Measurements from ENCODE around the gene CEBPA.
A peak's percentile ranks its signal among the peaks of the same experiment; 100 is the strongest.

CEBPA gene

DNA sequence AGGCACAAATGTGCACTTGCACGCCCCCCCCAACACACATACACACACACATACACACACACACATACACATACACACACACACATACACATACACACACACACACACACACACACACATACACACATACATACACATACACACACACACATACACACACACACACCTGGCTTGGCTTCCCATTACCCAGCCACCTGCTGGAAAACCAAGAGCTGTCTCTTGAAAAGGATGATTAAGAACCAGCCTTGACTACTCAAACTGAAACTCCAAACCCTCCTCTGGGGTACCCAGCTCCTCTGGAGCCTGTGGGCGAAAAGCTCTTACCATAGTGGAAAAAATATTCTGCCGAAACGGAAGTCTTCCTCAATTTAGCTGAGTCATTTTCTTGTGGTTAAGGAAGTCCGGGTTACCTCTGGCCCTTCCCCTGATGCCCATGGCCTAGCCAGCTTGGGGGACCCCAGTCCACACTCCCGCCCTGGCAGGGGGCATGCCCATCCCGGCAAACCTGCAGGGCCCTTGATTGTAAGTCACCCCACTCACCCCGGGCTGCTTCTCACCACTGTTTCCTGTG is 21.9 kb downstream of the CEBPA start:
- H3K4me1 ChIP-seq (ENCODE audit: control insufficient read depth in 2 of 2, insufficient read depth in 2 of 2, low read length in 2 of 2), result peaks cover 15 to 22% of the 10 kb centered on the region in 2 donors
- no peak overlapping the region for H3K27ac ChIP-seq (ENCODE audit: low read depth in 2 of 2, low read length in 2 of 2)
- no peak overlapping the region for H3K9ac ChIP-seq (ENCODE audit: low read depth in 1 of 2, low read length in 2 of 2)
- no peaks in the 10 kb centered on the region for H3K9me3 ChIP-seq (ENCODE audit: control insufficient read depth in 2 of 2, low read length in 2 of 2)
- H3K27me3 ChIP-seq (ENCODE audit: control insufficient read depth in 2 of 2, insufficient read depth in 2 of 2, low read length in 2 of 2), result no peaks in the 10 kb centered on the region
- H3K36me3 ChIP-seq (ENCODE audit: control insufficient read depth in 2 of 2, insufficient read depth in 2 of 2, low read length in 2 of 2), result no peaks in the 10 kb centered on the region
- no peak overlapping the region for H3K4me3 ChIP-seq (ENCODE audit: low read length in 2 of 2)

DNA sequence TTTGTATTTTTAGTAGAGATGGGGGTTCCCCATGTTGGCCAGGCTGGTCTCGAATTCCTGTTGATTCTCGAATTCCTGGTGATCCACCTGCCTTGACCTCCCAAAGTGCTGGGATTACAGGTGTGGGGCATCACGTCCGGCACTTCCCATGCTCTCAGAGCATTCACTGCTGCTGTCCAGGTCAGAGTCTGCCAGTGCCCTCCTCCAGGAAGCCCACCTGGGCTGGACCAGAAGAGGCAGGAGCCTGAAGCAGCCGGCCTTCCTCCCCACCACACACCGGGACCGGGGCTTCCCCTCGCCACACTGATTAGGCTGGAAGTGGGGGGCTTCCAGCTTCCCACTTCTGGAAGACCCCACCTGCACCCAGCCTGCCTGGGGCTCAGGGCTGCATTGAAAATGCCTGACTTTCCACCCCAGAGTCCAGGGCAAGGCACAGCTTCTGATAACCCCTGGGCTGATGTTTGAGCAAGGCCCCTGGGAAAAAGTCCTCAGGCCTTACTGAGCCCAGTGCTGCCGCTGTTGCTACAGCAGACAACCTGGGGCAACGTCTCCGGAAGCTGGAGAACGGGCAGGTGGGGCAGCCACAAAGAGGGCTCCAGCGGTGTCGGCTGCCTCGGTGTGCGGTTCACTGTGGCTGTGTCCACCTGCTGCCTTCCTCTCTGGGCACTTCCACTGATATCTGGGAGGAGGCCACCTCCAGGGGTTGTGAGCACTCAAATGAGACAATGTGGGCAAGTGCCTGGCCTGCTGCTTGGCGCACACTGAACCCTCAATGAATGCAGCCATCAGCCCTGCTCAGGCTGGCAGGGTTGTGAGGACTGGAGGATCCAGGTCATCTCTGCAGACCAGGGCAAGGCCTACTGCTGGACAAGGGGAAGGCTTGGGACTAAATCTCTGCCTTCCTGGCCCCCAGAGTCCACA is 22.6 kb downstream of the CEBPA start:
- Histone ChIP-seq H3K9ac (ENCODE audit: low read depth in 1 of 2, low read length in 2 of 2) (no peak overlapping the region), H3K9me3 (ENCODE audit: control insufficient read depth in 2 of 2, low read length in 2 of 2) (no peaks in the 10 kb centered on the region), H3K4me1 (ENCODE audit: control insufficient read depth in 2 of 2, insufficient read depth in 2 of 2, low read length in 2 of 2) (peaks cover 16 to 22% of the 10 kb centered on the region in 2 donors), H3K27me3 (ENCODE audit: control insufficient read depth in 2 of 2, insufficient read depth in 2 of 2, low read length in 2 of 2) (no peaks in the 10 kb centered on the region), H3K36me3 (ENCODE audit: control insufficient read depth in 2 of 2, insufficient read depth in 2 of 2, low read length in 2 of 2) (no peaks in the 10 kb centered on the region), H3K4me3 (ENCODE audit: low read length in 2 of 2) (no peak overlapping the region), H3K27ac (ENCODE audit: low read depth in 2 of 2, low read length in 2 of 2) (no peak overlapping the region)

DNA sequence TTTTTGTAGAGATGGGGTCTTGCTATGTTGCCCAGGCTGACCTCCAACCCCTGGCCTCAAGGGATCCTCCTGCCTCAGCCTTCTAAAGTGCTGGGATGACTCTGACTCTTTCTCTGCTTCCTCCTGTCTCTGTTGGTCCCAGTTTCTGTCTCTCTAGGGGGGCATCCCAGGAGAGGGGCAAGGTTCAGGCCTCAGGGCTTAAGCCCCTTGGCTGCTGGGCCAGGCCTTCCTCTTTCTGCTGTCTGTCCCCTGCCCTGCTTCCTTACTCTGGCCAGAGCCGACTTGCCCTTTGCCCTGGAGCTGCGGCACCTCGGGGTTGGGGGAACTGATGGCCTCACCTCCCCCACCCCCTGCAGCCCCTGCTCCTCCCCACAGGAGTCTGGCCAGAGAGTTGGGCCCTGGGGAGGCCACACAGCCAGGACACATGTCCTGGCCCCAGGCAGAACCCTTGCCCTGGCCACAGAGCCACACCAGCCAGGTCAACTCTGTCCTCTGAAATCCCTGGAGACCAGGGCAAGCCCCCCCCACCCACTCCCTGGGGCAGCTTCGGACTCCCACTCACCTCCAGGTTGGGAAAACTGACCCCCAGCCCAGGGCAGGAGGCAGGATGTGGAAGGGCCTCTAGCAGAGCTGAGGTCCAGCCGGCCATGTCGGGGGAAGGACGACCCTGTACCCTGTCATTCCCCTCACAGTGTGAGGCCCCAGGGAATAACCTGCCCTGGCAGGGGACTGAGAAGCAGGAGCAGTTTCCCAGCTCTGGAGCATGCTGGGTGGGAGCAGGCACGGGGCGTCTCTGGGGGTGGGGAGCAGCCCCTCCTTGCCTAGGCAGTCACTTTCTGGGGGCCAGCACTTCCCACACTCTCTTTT is 23.7 kb downstream of the CEBPA start:
- Histone ChIP-seq H3K36me3 (ENCODE audit: control insufficient read depth in 2 of 2, insufficient read depth in 2 of 2, low read length in 2 of 2) (no peaks in the 10 kb centered on the region), H3K9me3 (ENCODE audit: control insufficient read depth in 2 of 2, low read length in 2 of 2) (no peaks in the 10 kb centered on the region), H3K27me3 (ENCODE audit: control insufficient read depth in 2 of 2, insufficient read depth in 2 of 2, low read length in 2 of 2) (no peaks in the 10 kb centered on the region), H3K4me1 (ENCODE audit: control insufficient read depth in 2 of 2, insufficient read depth in 2 of 2, low read length in 2 of 2) (peaks cover 26 to 33% of the 10 kb centered on the region in 2 donors), H3K27ac (ENCODE audit: low read depth in 2 of 2, low read length in 2 of 2) (no peak overlapping the region), H3K4me3 (ENCODE audit: low read length in 2 of 2) (no peak overlapping the region), H3K9ac (ENCODE audit: low read depth in 1 of 2, low read length in 2 of 2) (no peak overlapping the region)

DNA sequence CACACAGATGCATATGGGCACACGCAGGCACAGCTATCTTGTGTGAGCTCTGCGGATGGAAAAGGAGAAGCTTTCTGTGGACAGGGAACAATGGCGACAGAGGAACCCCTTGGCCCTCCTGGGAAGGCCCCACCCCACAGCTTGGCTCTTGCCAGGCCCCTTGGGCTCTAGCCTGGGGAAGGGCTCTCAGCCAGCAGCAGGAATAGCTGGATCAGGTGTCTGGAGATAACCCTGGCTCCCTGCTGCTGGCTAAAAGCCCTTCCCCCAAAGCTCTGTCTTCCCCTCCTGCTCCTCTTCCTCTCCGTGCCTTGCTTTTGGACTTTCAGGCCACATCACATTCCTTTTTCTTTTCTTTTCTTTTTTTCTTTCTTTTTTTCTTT is 24.3 kb downstream of the CEBPA start:
- H3K4me1 ChIP-seq (ENCODE audit: control insufficient read depth in 2 of 2, insufficient read depth in 2 of 2, low read length in 2 of 2), result peaks cover 29 to 35% of the 10 kb centered on the region in 2 donors
- H3K9me3 ChIP-seq (ENCODE audit: control insufficient read depth in 2 of 2, low read length in 2 of 2), result no peaks in the 10 kb centered on the region
- H3K27ac ChIP-seq (ENCODE audit: low read depth in 2 of 2, low read length in 2 of 2), result no peak overlapping the region
- no peak overlapping the region for H3K9ac ChIP-seq (ENCODE audit: low read depth in 1 of 2, low read length in 2 of 2)
- no peaks in the 10 kb centered on the region for H3K36me3 ChIP-seq (ENCODE audit: control insufficient read depth in 2 of 2, insufficient read depth in 2 of 2, low read length in 2 of 2)
- H3K4me3 ChIP-seq (ENCODE audit: low read length in 2 of 2), result no peak overlapping the region
- no peaks in the 10 kb centered on the region for H3K27me3 ChIP-seq (ENCODE audit: control insufficient read depth in 2 of 2, insufficient read depth in 2 of 2, low read length in 2 of 2)

DNA sequence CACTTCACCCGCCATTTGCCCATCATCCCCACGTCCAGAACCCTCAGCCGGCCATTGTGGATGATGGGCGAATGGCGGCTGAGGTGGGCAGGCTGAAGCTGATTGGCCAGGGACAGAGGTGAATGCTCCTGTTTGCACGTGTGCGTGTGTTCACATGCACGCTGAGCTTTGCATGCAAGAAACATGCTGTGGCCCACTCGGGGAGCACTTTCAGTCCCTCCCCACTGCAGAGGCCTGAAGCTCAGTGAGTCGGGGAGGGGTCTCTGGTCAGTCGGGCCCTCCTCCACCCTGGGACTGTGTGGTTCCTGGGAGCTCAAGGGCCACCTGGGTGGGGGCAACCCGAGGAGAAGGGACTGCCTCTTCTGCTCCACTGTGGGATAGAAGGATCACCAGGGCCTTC is 24.9 kb downstream of the CEBPA start:
- Histone ChIP-seq H3K27ac (ENCODE audit: low read depth in 2 of 2, low read length in 2 of 2) (no peak overlapping the region), H3K36me3 (ENCODE audit: control insufficient read depth in 2 of 2, insufficient read depth in 2 of 2, low read length in 2 of 2) (no peaks in the 10 kb centered on the region), H3K9me3 (ENCODE audit: control insufficient read depth in 2 of 2, low read length in 2 of 2) (no peaks in the 10 kb centered on the region), H3K4me3 (ENCODE audit: low read length in 2 of 2) (no peak overlapping the region), H3K27me3 (ENCODE audit: control insufficient read depth in 2 of 2, insufficient read depth in 2 of 2, low read length in 2 of 2) (no peaks in the 10 kb centered on the region), H3K4me1 (ENCODE audit: control insufficient read depth in 2 of 2, insufficient read depth in 2 of 2, low read length in 2 of 2) (peaks cover 29 to 35% of the 10 kb centered on the region in 2 donors), H3K9ac (ENCODE audit: low read depth in 1 of 2, low read length in 2 of 2) (no peak overlapping the region)

DNA sequence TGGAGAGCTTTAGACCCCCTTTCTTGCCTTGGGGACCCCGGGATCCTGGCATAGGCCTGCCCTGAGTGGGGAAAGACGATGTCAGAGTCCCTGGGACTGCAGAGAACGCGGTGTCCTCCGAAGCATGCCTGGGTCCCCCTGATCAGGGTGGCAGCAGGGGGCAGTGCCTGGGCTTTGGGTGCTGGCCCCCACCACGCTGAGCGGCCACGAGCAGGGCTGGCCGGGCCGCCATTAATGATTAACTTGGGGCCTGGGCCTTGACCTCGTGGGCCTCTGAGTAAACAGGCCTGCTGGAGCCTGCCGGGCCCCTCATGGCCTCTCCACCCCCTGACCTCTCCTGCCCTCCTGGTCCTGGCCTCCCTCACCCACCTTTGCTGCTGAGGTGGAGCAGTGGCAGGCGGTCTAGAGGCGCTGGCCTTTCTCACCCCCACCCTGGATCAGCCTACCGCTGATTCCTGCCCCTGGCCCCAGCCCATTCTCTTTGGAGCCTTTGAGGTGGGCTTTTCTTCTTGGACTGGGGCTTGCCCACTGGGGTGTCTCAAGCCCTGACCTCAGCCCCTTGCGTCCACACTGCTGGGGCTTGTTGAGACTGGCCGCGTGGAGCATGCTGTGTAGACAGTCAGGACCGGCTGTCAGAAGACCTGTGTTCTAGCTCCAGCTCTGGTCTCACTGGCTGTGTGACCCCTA is 26.3 kb downstream of the CEBPA start:
- no peak overlapping the region for H3K27ac ChIP-seq (ENCODE audit: low read depth in 2 of 2, low read length in 2 of 2)
- H3K27me3 ChIP-seq (ENCODE audit: control insufficient read depth in 2 of 2, insufficient read depth in 2 of 2, low read length in 2 of 2), result no peaks in the 10 kb centered on the region
- peaks cover 29 to 34% of the 10 kb centered on the region in 2 donors for H3K4me1 ChIP-seq (ENCODE audit: control insufficient read depth in 2 of 2, insufficient read depth in 2 of 2, low read length in 2 of 2)
- H3K4me3 ChIP-seq (ENCODE audit: low read length in 2 of 2), result no peak overlapping the region
- no peak overlapping the region for H3K9ac ChIP-seq (ENCODE audit: low read depth in 1 of 2, low read length in 2 of 2)
- H3K9me3 ChIP-seq (ENCODE audit: control insufficient read depth in 2 of 2, low read length in 2 of 2), result no peaks in the 10 kb centered on the region
- H3K36me3 ChIP-seq (ENCODE audit: control insufficient read depth in 2 of 2, insufficient read depth in 2 of 2, low read length in 2 of 2), result no peaks in the 10 kb centered on the region

DNA sequence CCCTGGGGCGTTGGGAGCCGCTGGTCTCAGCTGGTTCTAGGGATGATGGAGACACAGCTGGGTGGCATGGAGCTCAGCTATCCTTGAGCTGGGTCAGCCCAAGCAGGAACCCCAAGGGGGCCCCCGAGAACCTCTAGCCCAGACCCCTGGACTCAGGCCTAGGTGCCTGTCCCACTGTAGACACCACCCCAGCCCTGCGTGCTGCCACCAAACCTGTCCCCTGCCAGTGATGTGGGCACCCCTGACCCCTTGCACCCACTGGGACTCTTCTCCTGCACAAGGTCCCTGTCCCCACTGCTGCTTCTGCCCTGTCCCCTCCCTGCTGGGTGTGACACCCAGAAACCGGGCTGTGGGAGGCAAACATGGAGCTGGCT is 26.8 kb downstream of the CEBPA start:
- Histone ChIP-seq H3K4me1 (ENCODE audit: control insufficient read depth in 2 of 2, insufficient read depth in 2 of 2, low read length in 2 of 2) (peaks cover 29 to 32% of the 10 kb centered on the region in 2 donors), H3K9ac (ENCODE audit: low read depth in 1 of 2, low read length in 2 of 2) (peak overlapping the region in 1 of 2 donors; percentile 68), H3K36me3 (ENCODE audit: control insufficient read depth in 2 of 2, insufficient read depth in 2 of 2, low read length in 2 of 2) (no peaks in the 10 kb centered on the region), H3K27me3 (ENCODE audit: control insufficient read depth in 2 of 2, insufficient read depth in 2 of 2, low read length in 2 of 2) (no peaks in the 10 kb centered on the region), H3K9me3 (ENCODE audit: control insufficient read depth in 2 of 2, low read length in 2 of 2) (no peaks in the 10 kb centered on the region), H3K4me3 (ENCODE audit: low read length in 2 of 2) (no peak overlapping the region), H3K27ac (ENCODE audit: low read depth in 2 of 2, low read length in 2 of 2) (peak overlapping the region in 1 of 2 donors; percentile 94)

DNA sequence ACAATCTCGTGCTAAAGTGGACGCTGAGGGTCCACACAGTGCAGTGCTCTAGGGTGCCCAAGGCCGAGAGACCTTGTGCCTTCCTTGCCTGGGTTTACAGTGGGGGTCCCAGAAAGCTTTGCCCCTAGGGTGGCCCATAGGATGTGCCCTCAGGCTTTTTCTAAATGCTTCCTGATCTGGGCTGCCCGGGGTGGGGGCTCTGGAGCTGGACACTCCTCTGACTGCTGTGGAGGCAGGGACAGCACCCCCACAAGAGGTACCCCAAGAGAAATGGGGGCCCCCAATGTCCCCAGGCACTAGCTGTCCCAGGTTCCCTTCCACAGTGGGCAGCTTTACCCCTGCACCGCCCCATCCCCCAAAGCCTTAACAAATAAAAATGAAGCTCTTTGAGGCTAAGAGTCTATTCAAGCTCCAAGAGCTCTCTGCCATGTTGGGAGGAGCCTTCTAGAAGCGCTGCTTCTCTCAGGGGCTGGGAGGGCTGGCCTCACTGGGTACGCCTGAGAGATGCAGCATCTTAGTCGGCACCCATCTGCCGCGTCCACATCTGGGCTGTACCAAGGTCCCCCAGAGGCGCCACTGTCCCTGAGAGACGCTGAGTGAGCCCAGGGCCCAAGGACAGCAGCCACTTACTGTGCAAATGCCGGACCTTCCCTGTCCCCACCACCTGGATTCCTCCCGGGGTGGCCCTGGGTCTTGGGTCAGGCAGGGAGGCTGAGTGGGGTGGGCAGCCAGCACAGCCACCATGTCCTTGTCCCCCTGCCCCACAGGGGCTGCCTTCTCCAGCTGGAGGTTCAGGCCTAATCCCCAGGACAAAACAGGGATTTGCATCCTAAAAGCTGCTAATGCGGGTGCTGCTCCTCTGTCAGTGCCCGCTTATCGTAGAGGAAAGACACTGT is 27.4 kb downstream of the CEBPA start:
- H3K27ac ChIP-seq (ENCODE audit: low read depth in 2 of 2, low read length in 2 of 2), result peak overlapping the region; percentile 90 to 94
- H3K36me3 ChIP-seq (ENCODE audit: control insufficient read depth in 2 of 2, insufficient read depth in 2 of 2, low read length in 2 of 2), result no peaks in the 10 kb centered on the region
- peak overlapping the region; percentile 66 to 68 for H3K9ac ChIP-seq (ENCODE audit: low read depth in 1 of 2, low read length in 2 of 2)
- no peaks in the 10 kb centered on the region for H3K27me3 ChIP-seq (ENCODE audit: control insufficient read depth in 2 of 2, insufficient read depth in 2 of 2, low read length in 2 of 2)
- peak overlapping the region in 1 of 2 donors; percentile 35 for H3K4me3 ChIP-seq (ENCODE audit: low read length in 2 of 2)
- H3K4me1 ChIP-seq (ENCODE audit: control insufficient read depth in 2 of 2, insufficient read depth in 2 of 2, low read length in 2 of 2), result peaks cover 29% of the 10 kb centered on the region in 2 donors
- H3K9me3 ChIP-seq (ENCODE audit: control insufficient read depth in 2 of 2, low read length in 2 of 2), result no peaks in the 10 kb centered on the region
